ENCODE measurements around the gene CRTAC1. TPM values are rescaled to one million over a fixed set of nuclear protein-coding genes. Genes with fewer than 3 reads are reported as not detected.

CRTAC1 gene
- total and polyA plus RNA-seq, 4 donors, result 2.9 to 53.1 (median 13.5) TPM

DNA sequence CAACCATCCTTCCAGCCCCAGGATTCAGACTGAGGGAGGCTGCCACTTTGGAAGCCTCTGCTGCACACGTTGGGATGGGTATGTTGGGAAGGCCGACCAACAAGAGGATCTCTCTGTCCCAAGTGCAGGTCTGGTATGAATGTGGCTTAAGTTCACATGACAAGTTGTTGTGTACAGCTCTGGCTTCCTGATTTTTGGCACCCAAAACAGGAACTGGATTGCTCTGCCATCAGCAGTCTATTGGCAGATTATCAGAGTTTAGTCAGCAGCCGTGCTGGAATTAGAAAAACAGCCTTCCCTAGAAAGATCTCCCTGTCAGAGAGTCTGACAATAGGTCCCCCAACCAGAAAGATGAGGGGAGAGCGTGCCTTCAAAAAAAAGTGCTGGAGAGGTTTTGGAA, 113.8 kb downstream of the CRTAC1 start:
- peak; percentile 30 for ATAC-seq (ENCODE audit: low FRiP score)
- no peak overlapping the region for H3K4me3 ChIP-seq (ENCODE audit: low read length in 2 of 2)
- H3K4me1 ChIP-seq (ENCODE audit: control insufficient read depth in 1 of 2, insufficient read depth in 2 of 2, low read length in 2 of 2), result no peaks in the 10 kb centered on the region
- intact Hi-C loops (cut with DNase I), result no loop called here
- no peak overlapping the region for H3K27ac ChIP-seq (ENCODE audit: low read depth in 1 of 2, low read length in 2 of 2)
- H3K9me3 ChIP-seq (ENCODE audit: control insufficient read depth, low read length), result no peaks in the 10 kb centered on the region
- H3K27me3 ChIP-seq (ENCODE audit: control insufficient read depth in 1 of 2, insufficient read depth in 2 of 2, low read length in 1 of 2), result peaks cover 0 to 1% of the 10 kb centered on the region in 2 donors
- WGBS, 2 donors, result 39 to 43% methylated on average over 4 of the region's 4 CpGs
- H3K36me3 ChIP-seq (ENCODE audit: control insufficient read depth in 1 of 2, insufficient read depth in 2 of 2, low read length in 1 of 2), result no peaks in the 10 kb centered on the region
- DNase-seq, result no peak

DNA sequence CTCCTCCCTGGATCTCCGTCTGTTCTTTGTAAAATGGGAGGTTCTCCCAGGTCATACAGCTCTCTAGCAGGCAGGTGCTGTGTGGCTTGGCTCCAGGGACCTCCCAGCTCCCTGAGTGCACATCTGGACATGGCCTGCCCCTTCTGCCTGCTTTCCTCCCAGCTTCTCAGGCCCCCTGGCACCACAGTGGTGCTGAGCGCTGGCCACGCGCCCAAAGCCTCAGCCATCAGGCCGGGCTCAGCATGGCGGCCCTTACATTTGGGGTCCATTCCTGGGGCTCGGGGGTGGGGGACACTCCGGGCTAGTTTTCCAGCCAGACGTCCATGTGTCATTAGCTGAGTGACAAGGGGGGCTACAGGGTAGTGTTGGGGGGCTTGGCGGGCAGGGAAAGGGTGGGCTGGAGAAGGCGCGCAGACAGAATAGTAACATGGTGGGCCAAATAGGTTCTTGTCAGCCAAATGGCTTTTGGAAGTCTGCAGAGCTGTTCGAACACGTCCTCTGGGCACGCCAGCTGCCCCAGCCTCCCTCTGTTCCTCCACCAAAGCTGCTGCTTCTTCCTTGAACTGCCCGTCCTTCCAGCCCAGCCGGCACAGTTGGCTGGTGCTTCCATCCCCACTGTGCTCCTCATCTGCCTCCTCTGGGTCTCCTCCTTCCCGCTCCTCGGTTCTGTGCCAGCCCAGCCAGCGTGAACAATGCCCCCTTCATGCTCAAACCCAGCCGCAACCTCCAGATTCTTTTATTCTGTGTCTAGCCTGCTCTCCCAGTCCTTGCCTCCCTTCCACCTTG, 114.9 kb downstream of the CRTAC1 start:
- no peak overlapping the region for H3K4me3 ChIP-seq (ENCODE audit: low read length in 2 of 2)
- no peak for ATAC-seq (ENCODE audit: low FRiP score)
- H3K36me3 ChIP-seq (ENCODE audit: control insufficient read depth in 1 of 2, insufficient read depth in 2 of 2, low read length in 1 of 2), result no peaks in the 10 kb centered on the region
- no peaks in the 10 kb centered on the region for H3K27me3 ChIP-seq (ENCODE audit: control insufficient read depth in 1 of 2, insufficient read depth in 2 of 2, low read length in 1 of 2)
- peak in 1 of 2 donors; percentile 50 for DNase-seq
- H3K27ac ChIP-seq (ENCODE audit: low read depth in 1 of 2, low read length in 2 of 2), result no peak overlapping the region
- no peaks in the 10 kb centered on the region for H3K9me3 ChIP-seq (ENCODE audit: control insufficient read depth, low read length)
- no peaks in the 10 kb centered on the region for H3K4me1 ChIP-seq (ENCODE audit: control insufficient read depth in 1 of 2, insufficient read depth in 2 of 2, low read length in 2 of 2)
- 72 to 75% methylated on average over 21 of the region's 21 CpGs for WGBS, 2 donors
- intact Hi-C loops (cut with DNase I), result loop anchor here (2.0 kb wide), 1 partner anchor 125 kb away; no protein-coding TSS in a partner anchor

DNA sequence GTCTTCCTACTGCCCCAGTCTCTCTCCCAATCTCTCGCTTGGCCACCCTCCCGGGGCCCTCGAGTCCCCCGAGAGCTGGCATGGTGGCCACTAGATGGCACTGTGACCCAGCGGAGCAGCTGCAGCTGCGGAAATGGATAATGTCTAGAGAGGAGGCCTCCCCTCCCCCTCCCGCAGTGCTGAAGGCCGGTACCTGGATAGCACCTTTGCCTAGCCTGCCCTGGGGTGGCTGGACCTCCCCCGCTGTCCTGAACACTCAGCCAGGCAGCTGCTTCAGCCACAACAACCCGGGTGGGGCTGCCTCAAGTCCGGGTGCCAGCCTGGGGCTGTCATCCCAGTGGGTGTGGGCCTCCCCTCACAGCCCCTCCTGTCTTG, 115.6 kb downstream of the CRTAC1 start:
- ATAC-seq (ENCODE audit: low FRiP score), result peak; percentile 79
- DNase-seq, result peak; percentile 77 to 92
- Histone ChIP-seq H3K27me3 (ENCODE audit: control insufficient read depth in 1 of 2, insufficient read depth in 2 of 2, low read length in 1 of 2) (no peaks in the 10 kb centered on the region), H3K27ac (ENCODE audit: low read depth in 1 of 2, low read length in 2 of 2) (no peak overlapping the region), H3K4me1 (ENCODE audit: control insufficient read depth in 1 of 2, insufficient read depth in 2 of 2, low read length in 2 of 2) (no peaks in the 10 kb centered on the region), H3K36me3 (ENCODE audit: control insufficient read depth in 1 of 2, insufficient read depth in 2 of 2, low read length in 1 of 2) (no peaks in the 10 kb centered on the region), H3K9me3 (ENCODE audit: control insufficient read depth, low read length) (no peaks in the 10 kb centered on the region), H3K4me3 (ENCODE audit: low read length in 2 of 2) (no peak overlapping the region)
- intact Hi-C loops (cut with DNase I), result loop anchor here (2.0 kb wide), 1 partner anchor 126 kb away; no protein-coding TSS in a partner anchor
- WGBS, 2 donors, result 8% methylated on average over 11 of the region's 11 CpGs

DNA sequence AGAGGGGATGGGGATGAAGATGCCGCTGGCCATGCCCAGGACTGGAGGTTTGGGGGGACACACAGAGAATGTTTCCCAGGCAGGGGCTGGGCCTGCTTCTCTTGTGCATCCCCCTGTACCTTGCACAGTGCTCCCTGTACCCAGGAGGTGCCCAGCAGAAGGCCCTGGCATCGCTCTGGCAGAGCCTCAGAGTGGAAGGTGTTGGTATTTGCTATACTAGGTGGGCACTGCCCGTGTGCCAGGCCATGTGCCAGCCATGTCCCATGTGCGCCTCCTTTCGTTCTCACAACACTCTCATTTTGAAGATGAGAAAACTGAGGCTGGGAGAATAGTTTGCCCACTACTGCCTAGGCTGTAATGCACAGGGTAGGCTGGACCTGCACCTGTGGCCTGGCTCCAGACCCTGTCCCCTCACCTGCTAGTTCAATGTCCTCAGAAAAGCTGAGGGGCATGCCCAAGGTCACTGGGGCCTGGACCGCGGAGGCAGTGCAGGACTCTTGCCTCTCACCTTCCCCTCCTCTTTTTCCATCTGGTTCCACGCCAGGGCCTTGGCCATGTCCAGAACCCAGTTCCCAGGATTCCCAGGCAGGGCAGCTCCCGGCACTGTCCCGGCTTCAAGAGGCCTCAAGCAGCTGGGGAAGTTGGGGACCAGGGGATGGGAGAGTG, 116.1 kb downstream of the CRTAC1 start:
- WGBS, 2 donors, result 48 to 49% methylated on average over 10 of the region's 10 CpGs
- Histone ChIP-seq H3K9me3 (ENCODE audit: control insufficient read depth, low read length) (no peaks in the 10 kb centered on the region), H3K4me1 (ENCODE audit: control insufficient read depth in 1 of 2, insufficient read depth in 2 of 2, low read length in 2 of 2) (no peaks in the 10 kb centered on the region), H3K36me3 (ENCODE audit: control insufficient read depth in 1 of 2, insufficient read depth in 2 of 2, low read length in 1 of 2) (no peaks in the 10 kb centered on the region), H3K4me3 (ENCODE audit: low read length in 2 of 2) (no peak overlapping the region), H3K27ac (ENCODE audit: low read depth in 1 of 2, low read length in 2 of 2) (no peak overlapping the region), H3K27me3 (ENCODE audit: control insufficient read depth in 1 of 2, insufficient read depth in 2 of 2, low read length in 1 of 2) (no peaks in the 10 kb centered on the region)
- intact Hi-C loops (cut with DNase I), result loop anchor here (2.0 kb wide), 1 partner anchor 126 kb away; no protein-coding TSS in a partner anchor
- ATAC-seq (ENCODE audit: low FRiP score) (peak; percentile 12), DNase-seq (peak in 1 of 2 donors; percentile 49)

DNA sequence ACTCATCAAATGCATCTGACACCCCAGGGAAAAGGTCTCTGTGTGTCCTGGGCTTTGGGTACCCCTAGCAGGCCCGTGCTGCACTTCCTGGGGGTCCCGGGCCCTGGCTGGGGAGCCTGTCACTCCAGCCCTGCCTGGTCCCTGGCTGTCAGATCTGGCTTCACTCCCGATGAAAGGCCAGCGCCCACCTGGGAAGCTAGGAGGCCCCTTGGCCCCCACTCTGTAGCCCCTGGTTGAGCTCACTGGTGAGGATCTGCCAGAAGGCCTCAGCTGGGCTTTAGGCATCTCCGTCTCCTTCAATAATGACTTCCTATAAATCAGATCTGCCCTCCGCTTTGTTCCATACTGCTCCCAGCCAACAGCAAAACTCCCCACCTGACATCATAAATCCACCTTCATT, 116.8 kb downstream of the CRTAC1 start:
- WGBS, 2 donors, result 84 to 85% methylated on average over 6 of the region's 6 CpGs
- Histone ChIP-seq H3K9me3 (ENCODE audit: control insufficient read depth, low read length) (no peaks in the 10 kb centered on the region), H3K36me3 (ENCODE audit: control insufficient read depth in 1 of 2, insufficient read depth in 2 of 2, low read length in 1 of 2) (no peaks in the 10 kb centered on the region), H3K27ac (ENCODE audit: low read depth in 1 of 2, low read length in 2 of 2) (no peak overlapping the region), H3K4me1 (ENCODE audit: control insufficient read depth in 1 of 2, insufficient read depth in 2 of 2, low read length in 2 of 2) (no peaks in the 10 kb centered on the region), H3K4me3 (ENCODE audit: low read length in 2 of 2) (no peak overlapping the region), H3K27me3 (ENCODE audit: control insufficient read depth in 1 of 2, insufficient read depth in 2 of 2, low read length in 1 of 2) (no peaks in the 10 kb centered on the region)
- intact Hi-C loops (cut with DNase I), result loop anchor here (2.0 kb wide), 1 partner anchor 127 kb away; no protein-coding TSS in a partner anchor
- DNase-seq (peak in 1 of 2 donors; percentile 72), ATAC-seq (ENCODE audit: low FRiP score) (no peak)

DNA sequence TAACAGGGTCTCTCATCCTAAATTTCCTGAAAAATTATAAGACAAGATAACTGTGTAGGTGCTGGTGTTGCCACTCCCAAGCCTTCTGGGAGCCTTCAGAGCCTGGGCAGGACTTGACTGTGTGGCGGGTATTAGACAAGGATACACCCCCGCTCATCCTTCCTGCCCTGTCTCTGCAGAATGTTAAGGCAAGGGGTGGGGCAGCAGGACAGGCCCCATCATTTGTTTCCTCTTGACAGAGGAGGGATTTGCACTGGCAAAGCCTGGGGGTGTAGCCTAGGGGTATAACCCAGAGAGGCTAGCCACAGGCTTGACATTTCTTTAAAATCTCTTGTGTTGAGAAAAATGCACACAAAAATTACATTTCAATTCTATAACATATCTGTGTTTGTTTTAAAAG, 117.2 kb downstream of the CRTAC1 start:
- DNase-seq (peak in 1 of 2 donors; percentile 19), ATAC-seq (ENCODE audit: low FRiP score) (no peak)
- WGBS, 2 donors, result 92 to 93% methylated on average over 2 of the region's 2 CpGs
- no peak overlapping the region for H3K27ac ChIP-seq (ENCODE audit: low read depth in 1 of 2, low read length in 2 of 2)
- H3K4me1 ChIP-seq (ENCODE audit: control insufficient read depth in 1 of 2, insufficient read depth in 2 of 2, low read length in 2 of 2), result no peaks in the 10 kb centered on the region
- H3K9me3 ChIP-seq (ENCODE audit: control insufficient read depth, low read length), result no peaks in the 10 kb centered on the region
- H3K27me3 ChIP-seq (ENCODE audit: control insufficient read depth in 1 of 2, insufficient read depth in 2 of 2, low read length in 1 of 2), result no peaks in the 10 kb centered on the region
- no peak overlapping the region for H3K4me3 ChIP-seq (ENCODE audit: low read length in 2 of 2)
- intact Hi-C loops (cut with DNase I), result no loop called here
- H3K36me3 ChIP-seq (ENCODE audit: control insufficient read depth in 1 of 2, insufficient read depth in 2 of 2, low read length in 1 of 2), result no peaks in the 10 kb centered on the region

DNA sequence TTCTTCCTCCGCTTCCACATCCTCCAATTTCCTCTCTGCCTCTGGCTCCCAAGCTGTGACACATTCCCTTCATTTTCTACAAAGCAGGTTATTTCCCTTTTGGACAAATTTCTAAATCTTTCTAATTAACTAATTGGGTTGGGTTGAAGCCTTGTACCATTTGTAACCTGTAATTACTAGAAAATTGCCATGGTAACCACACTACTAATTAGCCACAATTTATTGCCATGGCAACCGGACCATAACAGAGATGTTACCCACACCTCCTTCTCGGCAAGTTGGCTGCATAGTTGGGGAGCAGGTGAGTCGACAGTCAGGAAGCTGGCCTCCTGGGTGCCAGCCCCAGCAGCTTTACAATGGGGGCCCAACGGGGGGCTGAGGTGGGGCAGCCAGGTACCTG, 119.2 kb downstream of the CRTAC1 start:
- no peak for ATAC-seq (ENCODE audit: low FRiP score)
- Histone ChIP-seq H3K4me1 (ENCODE audit: control insufficient read depth in 1 of 2, insufficient read depth in 2 of 2, low read length in 2 of 2) (no peaks in the 10 kb centered on the region), H3K4me3 (ENCODE audit: low read length in 2 of 2) (no peak overlapping the region), H3K27ac (ENCODE audit: low read depth in 1 of 2, low read length in 2 of 2) (no peak overlapping the region), H3K27me3 (ENCODE audit: control insufficient read depth in 1 of 2, insufficient read depth in 2 of 2, low read length in 1 of 2) (no peaks in the 10 kb centered on the region), H3K9me3 (ENCODE audit: control insufficient read depth, low read length) (no peaks in the 10 kb centered on the region), H3K36me3 (ENCODE audit: control insufficient read depth in 1 of 2, insufficient read depth in 2 of 2, low read length in 1 of 2) (no peaks in the 10 kb centered on the region)
- DNase-seq, result peak in 1 of 2 donors; percentile 22
- 59 to 64% methylated on average over 5 of the region's 5 CpGs for WGBS, 2 donors
- intact Hi-C loops (cut with DNase I), result no loop called here

DNA sequence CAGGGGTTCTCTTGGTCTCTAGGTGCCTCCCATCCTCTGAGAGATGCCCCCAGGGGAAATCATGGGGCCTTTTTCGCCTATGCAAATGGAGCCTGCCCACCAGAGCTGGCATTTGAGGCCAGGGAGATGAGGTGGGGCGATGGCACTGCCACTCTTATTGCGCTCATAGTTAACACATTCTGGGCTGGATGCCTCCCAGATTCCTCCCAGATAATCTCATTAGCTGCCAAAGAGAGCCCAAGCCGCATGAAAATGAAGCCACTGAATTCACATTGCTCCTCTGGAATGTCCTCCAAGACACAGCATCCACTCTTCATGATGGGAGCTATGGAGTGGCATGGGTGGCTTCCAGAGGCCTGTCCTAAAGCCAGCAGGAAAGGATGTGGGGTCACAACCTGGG, 119.8 kb downstream of the CRTAC1 start:
- Histone ChIP-seq H3K4me1 (ENCODE audit: control insufficient read depth in 1 of 2, insufficient read depth in 2 of 2, low read length in 2 of 2) (no peaks in the 10 kb centered on the region), H3K27ac (ENCODE audit: low read depth in 1 of 2, low read length in 2 of 2) (no peak overlapping the region), H3K36me3 (ENCODE audit: control insufficient read depth in 1 of 2, insufficient read depth in 2 of 2, low read length in 1 of 2) (no peaks in the 10 kb centered on the region), H3K27me3 (ENCODE audit: control insufficient read depth in 1 of 2, insufficient read depth in 2 of 2, low read length in 1 of 2) (no peaks in the 10 kb centered on the region), H3K9me3 (ENCODE audit: control insufficient read depth, low read length) (no peaks in the 10 kb centered on the region), H3K4me3 (ENCODE audit: low read length in 2 of 2) (no peak overlapping the region)
- no peak for ATAC-seq (ENCODE audit: low FRiP score)
- 67 to 75% methylated on average over 4 of the region's 4 CpGs for WGBS, 2 donors
- DNase-seq, result peak in 1 of 2 donors; percentile 22
- intact Hi-C loops (cut with DNase I), result no loop called here

All from aorta (tissue), 5 donors.